ENCODE measurements around the gene MRC2. TPM values are rescaled to one million over a fixed set of nuclear protein-coding genes. Genes with fewer than 3 reads are reported as not detected.

Gene MRC2
- total RNA-seq, 4 donors from 2014 or later, result 10.6 to 40.5 (median 21.6) TPM

- no peak for TF ChIP-seq CTCF (IDR thresholded peaks at IDR 0.05; ENCODE audit: low read depth)
Measured at GRCh38 chr17:62658136-62658920, 30.9 kb downstream of the MRC2 start.

GRCh38 chr17:62660629-62661118 is 33.2 kb downstream of the MRC2 start:
- TF ChIP-seq CTCF (IDR thresholded peaks at IDR 0.05; ENCODE audit: low read depth), result no peak

GRCh38 chr17:62661337-62661736 is 33.9 kb downstream of the MRC2 start:
- TF ChIP-seq CTCF (IDR thresholded peaks at IDR 0.05; ENCODE audit: low read depth), result no peak

GRCh38 chr17:62662855-62663254 is 35.4 kb downstream of the MRC2 start:
- no peak for TF ChIP-seq CTCF (IDR thresholded peaks at IDR 0.05; ENCODE audit: low read depth)

GRCh38 chr17:62663304-62663703 is 35.8 kb downstream of the MRC2 start:
- TF ChIP-seq CTCF (IDR thresholded peaks at IDR 0.05; ENCODE audit: low read depth), result no peak

- TF ChIP-seq CTCF (IDR thresholded peaks at IDR 0.05; ENCODE audit: low read depth), result no peak
Measured at GRCh38 chr17:62664336-62665120, 37.1 kb downstream of the MRC2 start.

- no peak for TF ChIP-seq CTCF (IDR thresholded peaks at IDR 0.05; ENCODE audit: low read depth)
Measured at GRCh38 chr17:62665599-62665998, 38.1 kb downstream of the MRC2 start.
